Measurements from ENCODE around the gene VRK3. TPM values are rescaled to one million over a fixed set of nuclear protein-coding genes. Genes with fewer than 3 reads are reported as not detected.
A peak's percentile ranks its signal among the peaks of the same experiment; 100 is the strongest.

The VRK3 gene
- total RNA-seq, 1 donor from 2014 or later = 33.6 TPM

DNA sequence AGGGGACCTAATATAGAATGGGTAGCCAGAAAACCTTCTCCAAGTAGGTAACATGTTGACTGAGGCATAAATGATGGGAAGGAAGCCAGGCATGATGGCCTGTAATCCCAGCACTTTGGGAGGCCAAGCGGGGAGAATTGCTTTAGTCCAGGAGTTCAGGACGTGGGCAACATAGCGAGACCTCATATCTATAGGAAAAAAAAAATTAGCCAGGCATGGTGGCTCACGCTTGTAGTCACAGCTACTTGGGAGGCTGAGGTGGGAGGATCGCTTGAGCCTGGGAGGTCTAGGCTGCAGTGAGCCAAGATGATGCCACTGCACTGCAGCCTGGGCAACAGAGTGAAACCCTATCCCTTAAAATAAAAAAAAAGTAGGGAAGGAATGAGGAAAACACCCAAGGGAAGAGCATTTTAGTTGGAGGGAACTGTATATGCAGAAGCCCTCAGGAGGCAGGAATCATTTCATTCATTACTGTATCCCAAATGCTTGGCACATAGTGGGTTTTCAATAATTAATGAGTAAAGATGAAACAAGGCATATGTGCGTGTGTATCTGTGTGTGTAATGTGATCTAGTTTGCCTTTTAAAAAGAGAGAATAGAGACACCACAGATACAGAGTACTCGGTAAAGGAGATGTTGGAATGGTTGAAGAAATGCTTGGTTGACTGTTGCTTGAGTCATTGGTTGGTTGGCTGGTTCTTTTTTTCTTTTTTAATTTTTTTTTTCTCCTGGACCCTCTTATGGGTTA is 93.7 kb downstream of the VRK3 start:
- TF ChIP-seq, protein P1, sequence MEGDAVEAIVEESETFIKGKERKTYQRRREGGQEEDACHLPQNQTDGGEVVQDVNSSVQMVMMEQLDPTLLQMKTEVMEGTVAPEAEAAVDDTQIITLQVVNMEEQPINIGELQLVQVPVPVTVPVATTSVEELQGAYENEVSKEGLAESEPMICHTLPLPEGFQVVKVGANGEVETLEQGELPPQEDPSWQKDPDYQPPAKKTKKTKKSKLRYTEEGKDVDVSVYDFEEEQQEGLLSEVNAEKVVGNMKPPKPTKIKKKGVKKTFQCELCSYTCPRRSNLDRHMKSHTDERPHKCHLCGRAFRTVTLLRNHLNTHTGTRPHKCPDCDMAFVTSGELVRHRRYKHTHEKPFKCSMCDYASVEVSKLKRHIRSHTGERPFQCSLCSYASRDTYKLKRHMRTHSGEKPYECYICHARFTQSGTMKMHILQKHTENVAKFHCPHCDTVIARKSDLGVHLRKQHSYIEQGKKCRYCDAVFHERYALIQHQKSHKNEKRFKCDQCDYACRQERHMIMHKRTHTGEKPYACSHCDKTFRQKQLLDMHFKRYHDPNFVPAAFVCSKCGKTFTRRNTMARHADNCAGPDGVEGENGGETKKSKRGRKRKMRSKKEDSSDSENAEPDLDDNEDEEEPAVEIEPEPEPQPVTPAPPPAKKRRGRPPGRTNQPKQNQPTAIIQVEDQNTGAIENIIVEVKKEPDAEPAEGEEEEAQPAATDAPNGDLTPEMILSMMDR (conservative IDR thresholded peaks at IDR 0.05; ENCODE audit: low read depth, low read length) = no peak
- no peak for DNase-seq (ENCODE audit: low read depth)
- no peak overlapping the region for H3K4me3 ChIP-seq (ENCODE audit: low read depth, low read length)

DNA sequence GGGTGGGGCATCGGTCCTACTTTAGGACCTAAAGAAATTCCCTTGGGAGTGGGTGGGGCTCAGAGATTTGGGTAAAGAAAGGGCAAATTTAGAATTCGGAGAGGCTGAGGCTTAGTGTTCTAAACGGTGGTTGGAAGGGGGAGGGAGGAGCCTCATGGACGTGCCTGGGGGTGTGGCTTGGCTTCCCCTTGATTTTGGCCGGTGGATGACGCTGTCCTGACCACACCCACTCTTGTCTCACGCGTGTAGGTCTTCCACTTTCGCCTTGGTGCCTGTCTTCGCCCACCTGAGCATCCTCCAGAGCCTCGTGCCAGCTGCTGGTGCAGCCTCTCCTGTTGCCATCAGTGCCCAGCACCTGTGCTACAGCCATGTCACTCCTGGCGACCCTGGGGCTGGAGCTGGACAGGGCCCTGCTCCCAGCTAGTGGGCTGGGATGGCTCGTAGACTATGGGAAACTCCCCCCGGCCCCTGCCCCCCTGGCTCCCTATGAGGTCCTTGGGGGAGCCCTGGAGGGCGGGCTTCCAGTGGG is 94.6 kb downstream of the VRK3 start:
- peak overlapping the region; percentile 92 for H3K4me3 ChIP-seq (ENCODE audit: low read depth, low read length)
- TF ChIP-seq, protein P1 (conservative IDR thresholded peaks at IDR 0.05; ENCODE audit: low read depth, low read length) = no peak
- no peak for DNase-seq (ENCODE audit: low read depth)

DNA sequence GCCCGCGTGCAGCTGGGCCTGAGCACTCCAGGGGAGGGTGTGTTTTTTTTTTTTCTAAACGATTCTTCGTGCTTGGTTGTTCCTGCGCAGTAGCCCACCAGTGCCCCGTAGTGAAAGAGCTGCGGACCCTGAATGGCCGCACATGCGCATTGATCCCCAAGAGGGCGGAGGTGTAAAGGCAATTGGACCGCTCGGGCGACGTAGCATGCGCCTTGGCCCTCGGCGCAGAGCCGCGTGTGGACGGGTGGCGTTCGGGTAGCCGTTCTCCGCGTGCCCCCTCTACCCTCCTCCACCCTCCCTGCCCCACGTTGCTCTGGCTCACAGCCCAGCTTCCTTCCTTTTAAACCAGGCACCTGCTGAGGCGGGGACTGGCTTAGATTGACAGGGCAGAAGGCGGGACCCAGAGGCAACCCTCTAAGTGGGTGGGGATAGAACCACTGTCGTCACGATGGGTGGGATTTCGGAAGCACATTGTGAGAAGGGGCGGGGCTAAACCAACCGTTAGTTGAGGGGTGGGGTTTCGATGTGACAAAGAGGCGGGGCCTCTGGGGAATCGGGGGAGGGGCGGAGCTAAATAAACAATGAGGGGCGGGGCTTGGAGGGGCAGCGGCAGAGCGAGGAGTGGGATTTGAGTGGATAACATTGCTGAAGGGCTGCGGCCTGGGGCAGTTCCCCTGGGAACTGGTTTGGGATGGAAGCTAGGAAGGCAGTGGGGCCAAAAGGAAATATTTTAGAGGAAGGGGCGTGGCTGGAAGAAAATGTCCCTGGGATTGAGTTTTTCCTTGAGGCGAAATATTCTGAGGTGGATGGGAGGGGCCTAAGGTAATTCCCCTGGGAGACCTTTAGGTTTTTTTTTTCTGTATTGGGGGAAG is 95.3 kb downstream of the VRK3 start:
- peak overlapping the region; percentile 92 for H3K4me3 ChIP-seq (ENCODE audit: low read depth, low read length)
- DNase-seq (ENCODE audit: low read depth) = peak; percentile 92
- TF ChIP-seq, protein P1 (conservative IDR thresholded peaks at IDR 0.05; ENCODE audit: low read depth, low read length) = no peak

DNA sequence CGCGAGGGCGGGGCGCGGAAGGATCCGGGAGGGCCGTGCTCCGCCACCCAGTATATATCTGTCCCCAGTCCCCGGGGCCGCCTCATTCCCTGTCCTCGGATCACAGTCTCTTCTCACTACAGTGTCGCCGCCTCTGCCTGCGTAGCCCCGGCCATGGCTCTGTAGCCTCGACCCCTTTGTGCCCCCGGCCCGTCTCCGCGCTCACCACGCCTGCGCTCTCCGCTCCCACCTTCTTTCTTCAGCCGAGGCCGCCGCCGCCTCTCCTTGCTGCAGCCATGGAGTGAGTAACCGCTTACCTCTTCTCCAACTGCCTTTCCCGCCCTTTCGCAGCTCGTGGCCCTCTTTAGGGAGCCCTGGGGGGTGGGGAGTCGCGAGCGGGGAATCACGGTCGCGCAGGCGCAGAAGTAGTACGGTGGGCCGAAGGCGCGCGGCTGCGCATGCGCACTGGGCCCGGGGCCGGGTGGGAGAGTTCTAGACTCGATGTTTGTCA is 96.0 kb downstream of the VRK3 start, which contains the start of the genes ATF5 and NUP62:
Gene ATF5 (plus strand): TSS at position 85 of the 490 bp plus-strand sequence. CDS start 1,646 bp downstream, outside the sequence.
Gene NUP62 (minus strand): TSS at position 384 of the 490 bp plus-strand sequence. CDS start 19,697 bp downstream, outside the sequence.
- peak within 1 kb of the TSS; percentile 92 for H3K4me3 ChIP-seq (ENCODE audit: low read depth, low read length)
- TF ChIP-seq, protein P1 (conservative IDR thresholded peaks at IDR 0.05; ENCODE audit: low read depth, low read length) = no peak
- DNase-seq (ENCODE audit: low read depth) = no peak

DNA sequence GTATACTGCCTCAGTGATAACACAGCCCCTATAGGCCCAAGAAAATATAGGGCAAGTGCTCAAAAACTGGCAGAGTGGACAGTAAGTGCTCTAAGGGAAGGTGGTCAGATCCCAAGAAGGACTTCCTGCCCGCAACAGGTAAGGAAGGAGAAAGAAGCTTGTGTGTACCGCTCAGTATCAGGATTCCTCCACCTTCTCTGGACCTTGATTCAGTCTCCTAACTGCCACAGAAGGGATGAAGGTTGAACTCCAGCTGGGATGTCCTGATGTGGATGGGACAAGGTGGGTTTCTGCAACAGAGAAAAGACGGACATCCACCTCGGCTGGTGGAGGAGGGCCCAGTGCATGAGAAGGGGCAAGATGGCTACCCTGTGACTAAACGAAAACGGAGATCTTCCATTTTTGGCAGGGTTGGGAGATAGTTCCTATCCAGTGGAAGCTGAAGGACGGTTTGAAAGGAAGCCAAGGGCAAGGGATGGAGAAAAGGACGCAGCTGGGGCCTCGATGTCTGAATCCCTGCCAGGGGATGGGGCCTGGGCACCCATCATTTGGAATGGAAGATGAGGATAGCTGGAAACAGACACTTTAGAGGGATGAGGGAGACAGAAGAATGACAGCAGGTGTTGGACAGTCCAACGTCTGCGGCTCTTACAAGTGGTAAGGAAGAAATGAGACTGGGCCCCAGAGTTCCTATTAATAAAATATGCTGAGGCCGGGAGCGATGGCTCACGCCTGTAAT is 97.5 kb downstream of the VRK3 start:
- TF ChIP-seq, protein P1 (conservative IDR thresholded peaks at IDR 0.05; ENCODE audit: low read depth, low read length) = no peak
- H3K4me3 ChIP-seq (ENCODE audit: low read depth, low read length) = peak overlapping the region; percentile 92
- DNase-seq (ENCODE audit: low read depth) = no peak

DNA sequence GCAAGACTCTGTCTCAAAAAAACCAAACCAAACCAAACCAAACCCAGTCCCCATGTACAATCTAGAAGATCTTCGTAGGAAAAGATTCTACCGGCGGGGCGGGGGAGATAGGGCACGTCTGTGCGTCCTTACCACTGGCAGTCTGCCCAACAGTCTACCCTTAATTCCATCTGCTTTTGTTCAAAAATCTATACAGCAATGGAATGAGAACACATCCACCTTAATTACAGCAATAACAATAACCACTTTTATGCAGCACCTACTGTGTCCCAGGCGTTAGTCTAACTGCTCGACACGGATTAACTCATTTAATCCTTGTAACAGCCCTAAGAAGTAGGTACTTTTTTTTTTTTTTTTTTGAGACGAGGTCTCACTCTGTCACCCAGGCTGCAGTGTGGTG is 98.7 kb downstream of the VRK3 start:
- TF ChIP-seq, protein P1 (conservative IDR thresholded peaks at IDR 0.05; ENCODE audit: low read depth, low read length) = no peak
- DNase-seq (ENCODE audit: low read depth) = no peak
- no peak overlapping the region for H3K4me3 ChIP-seq (ENCODE audit: low read depth, low read length)

All from epithelial cell of proximal tubule (primary cell).